Vagina (tissue), 2 donors: ENCODE data around the gene DOCK2.

Source experiments
- POLR2A ChIP-seq, 2 donors: fragments of 450-650 bp; IDR thresholded peaks; one replicate each; pipeline ENCODE4 v1.6.1; 2017; ENCODE audit warnings: antibody characterized with exemption in 2 of 2, mild to moderate bottlenecking in 2 of 2, moderate library complexity in 2 of 2
- POLR2AphosphoS5 ChIP-seq, 2 donors: sonication (generic); formaldehyde crosslinking; IDR thresholded peaks; one replicate each; pipeline ENCODE4 v1.9.0; 2017; ENCODE audit warnings: antibody characterized with exemption in 2 of 2, mild to moderate bottlenecking in 2 of 2, low read depth in 1 of 2; ENCODE audit not compliant: insufficient read depth in 1 of 2
- TF ChIP-seq, protein P1 (sequence below), 3 experiments: fragments of 450-650 bp in 2 of 3; fragments of 200-600 bp in 1 of 3; sonication (generic) in 1 of 3; IDR thresholded peaks; one replicate each; pipeline ENCODE4 v1.5.1; 2017 to 2019; ENCODE audit warnings: antibody characterized with exemption in 3 of 3, mild to moderate bottlenecking in 2 of 3, moderate library complexity in 2 of 3

DNA sequence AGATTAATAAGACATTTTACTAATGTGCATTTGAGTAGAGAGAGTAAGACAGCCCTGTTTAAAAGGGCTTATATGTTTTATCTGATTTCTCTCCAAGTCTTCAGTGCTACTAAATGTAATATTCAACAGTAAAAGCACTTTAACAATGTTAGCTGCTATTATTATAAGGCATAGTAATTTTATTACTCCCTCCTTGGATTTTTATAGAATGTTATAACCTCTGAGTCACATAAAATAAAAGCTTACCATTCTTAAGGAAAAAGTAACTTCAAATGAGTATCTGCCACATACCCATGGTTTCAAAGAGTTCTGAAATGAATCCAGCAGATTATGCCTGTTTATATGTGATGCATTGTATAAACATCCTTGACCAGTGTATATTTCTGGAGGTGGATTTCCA, 34.5 kb upstream of the DOCK2 start:
- TF ChIP-seq, protein P1, sequence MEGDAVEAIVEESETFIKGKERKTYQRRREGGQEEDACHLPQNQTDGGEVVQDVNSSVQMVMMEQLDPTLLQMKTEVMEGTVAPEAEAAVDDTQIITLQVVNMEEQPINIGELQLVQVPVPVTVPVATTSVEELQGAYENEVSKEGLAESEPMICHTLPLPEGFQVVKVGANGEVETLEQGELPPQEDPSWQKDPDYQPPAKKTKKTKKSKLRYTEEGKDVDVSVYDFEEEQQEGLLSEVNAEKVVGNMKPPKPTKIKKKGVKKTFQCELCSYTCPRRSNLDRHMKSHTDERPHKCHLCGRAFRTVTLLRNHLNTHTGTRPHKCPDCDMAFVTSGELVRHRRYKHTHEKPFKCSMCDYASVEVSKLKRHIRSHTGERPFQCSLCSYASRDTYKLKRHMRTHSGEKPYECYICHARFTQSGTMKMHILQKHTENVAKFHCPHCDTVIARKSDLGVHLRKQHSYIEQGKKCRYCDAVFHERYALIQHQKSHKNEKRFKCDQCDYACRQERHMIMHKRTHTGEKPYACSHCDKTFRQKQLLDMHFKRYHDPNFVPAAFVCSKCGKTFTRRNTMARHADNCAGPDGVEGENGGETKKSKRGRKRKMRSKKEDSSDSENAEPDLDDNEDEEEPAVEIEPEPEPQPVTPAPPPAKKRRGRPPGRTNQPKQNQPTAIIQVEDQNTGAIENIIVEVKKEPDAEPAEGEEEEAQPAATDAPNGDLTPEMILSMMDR (IDR thresholded peaks at IDR 0.05), result no peak
- TF ChIP-seq POLR2A (IDR thresholded peaks at IDR 0.05) (no peak), POLR2AphosphoS5 (IDR thresholded peaks at IDR 0.05; ENCODE audit: insufficient read depth in 1 of 2, low read depth in 1 of 2) (no peak)
